ENCODE data around the gene SORCS2. TPM values are rescaled to one million over a fixed set of nuclear protein-coding genes. Genes with fewer than 3 reads are reported as not detected.

SORCS2 gene
- total and polyA plus RNA-seq, 2 of the 4 experiments (the other 2 are of a cell fraction) = 0.36 to 0.62 TPM

- Histone ChIP-seq H3K14ac (replicated peaks; ENCODE audit: low read depth, low read length) (no peak overlapping the region), H4K91ac (ENCODE audit: insufficient read depth, low read depth, low read length) (no peak overlapping the region), H3K56ac (ENCODE audit: extremely low read depth, insufficient read depth, low read length) (no peak overlapping the region), H2AK5ac (ENCODE audit: low read depth, low read length) (no peak overlapping the region), H3K4me1 (ENCODE audit: control insufficient read depth, insufficient read depth, low read length) (no peaks in the 10 kb centered on the region), H2BK120ac (ENCODE audit: low read depth, low read length) (no peak overlapping the region), H2BK15ac (ENCODE audit: low read depth, low read length) (no peak overlapping the region), H2BK20ac (ENCODE audit: low read depth, low read length) (no peak overlapping the region), H3K9ac (ENCODE audit: low read depth, low read length) (no peak overlapping the region), H3K9me1 (ENCODE audit: insufficient read depth, low read length) (0 out of 2 replicates have a peak, but pooled peaks cover under 1% of the 10 kb centered on the region), H3K4me3 (ENCODE audit: insufficient read depth, low read depth, low read length) (no peak overlapping the region), H3K4ac (ENCODE audit: low read depth, low read length) (no peak overlapping the region), H3K36me3 (ENCODE audit: control insufficient read depth, insufficient read depth, low read length) (peaks cover 94% of the 10 kb centered on the region), H3K4me2 (ENCODE audit: low read depth, low read length) (no peak overlapping the region), H2AFZ (replicated peaks; ENCODE audit: low read length, poor library complexity) (no peak overlapping the region), H3K79me1 (ENCODE audit: low read depth in 1 of 2, low read length in 2 of 2) (peaks cover 17 to 83% of the 10 kb centered on the region in 2 experiments), H2BK5ac (ENCODE audit: low read depth, low read length, poor library complexity, severe bottlenecking) (no peak overlapping the region), H4K8ac (ENCODE audit: low read depth in 2 of 2, low read length in 2 of 2) (no peak overlapping the region), H4K20me1 (ENCODE audit: insufficient read depth, low read length) (peaks cover 47% of the 10 kb centered on the region), H4K5ac (ENCODE audit: low read depth, low read length) (no peak overlapping the region), H3K18ac (ENCODE audit: low read depth, low read length) (no peak overlapping the region), H3K23ac (ENCODE audit: low read depth, low read length) (no peak overlapping the region), H3K27ac (ENCODE audit: insufficient read depth, low read length) (no peak overlapping the region), H3K9me3 (ENCODE audit: control insufficient read depth, insufficient read depth, low read length) (no peaks in the 10 kb centered on the region), H2AK9ac (replicated peaks; ENCODE audit: low read depth, low read length, poor library complexity) (peak overlapping the region; percentile 45), H3K27me3 (ENCODE audit: control insufficient read depth, insufficient read depth, low read length) (no peaks in the 10 kb centered on the region)
- CTCF ChIA-PET = interaction anchor here (0.5 to 1.0 kb wide), 5 partner anchors 8 to 1429 kb away, joined by 3 to 4 read pairs (median 3); no protein-coding TSS in a partner anchor
- no TSS peak for BruUV-seq (replicated peaks)
- DNase-seq (peak; percentile 25), ATAC-seq (ENCODE audit: low read depth) (peak; percentile 36)
- 94% methylated on average over 12 of the region's 13 CpGs; no CpG with 5 or more reads in 1 of the 2 experiments for WGBS, 2 experiments (ENCODE audit: extremely low coverage in 2 of 2, insufficient read length in 1 of 2)
- in situ Hi-C loops (cut with MboI; ENCODE audit: low sequenced_read_pairs) = no loop called here
- POLR2A ChIA-PET (ENCODE audit: unreplicated experiment) = no interaction called here
- dilution Hi-C loops (cut with HindIII; ENCODE audit: low sequenced_read_pairs, unreplicated experiment) = no loop called here
- intact Hi-C loops (cut with micrococcal nuclease) = loop anchor here (2.0 kb wide), 1 partner anchor 216 kb away; no protein-coding TSS in a partner anchor
- TF ChIP-seq RAD21 (IDR thresholded peaks at IDR 0.05; ENCODE audit: low read length) (peak; percentile 40), POLR2A (IDR thresholded peaks at IDR 0.05; ENCODE audit: low read depth, low read length) (no peak), FOS (IDR thresholded peaks at IDR 0.05; ENCODE audit: low read depth, low read length) (no peak), BHLHE40 (IDR thresholded peaks at IDR 0.05; ENCODE audit: low read depth, low read length) (no peak), MXI1 (IDR thresholded peaks at IDR 0.05; ENCODE audit: borderline replicate concordance, low read depth, low read length) (no peak), RFX5 (IDR thresholded peaks at IDR 0.05; ENCODE audit: low read depth, low read length) (no peak), CEBPB (IDR thresholded peaks at IDR 0.05; ENCODE audit: low read depth, low read length) (no peak), MAFK (IDR thresholded peaks at IDR 0.05; ENCODE audit: low read depth, low read length) (no peak), MAZ (IDR thresholded peaks at IDR 0.05; ENCODE audit: borderline replicate concordance, low read depth, low read length) (no peak), NFE2L2 (IDR thresholded peaks at IDR 0.05; ENCODE audit: low read depth, low read length) (no peak), CTCF (conservative IDR thresholded peaks at IDR 0.05; ENCODE audit: low read depth, low read length) (peak; percentile 48), SMC3 (IDR thresholded peaks at IDR 0.05; ENCODE audit: low read depth, low read length) (peak; percentile 30; the same call in 1 of the 2 replicates)
- TF ChIP-seq, protein P1, sequence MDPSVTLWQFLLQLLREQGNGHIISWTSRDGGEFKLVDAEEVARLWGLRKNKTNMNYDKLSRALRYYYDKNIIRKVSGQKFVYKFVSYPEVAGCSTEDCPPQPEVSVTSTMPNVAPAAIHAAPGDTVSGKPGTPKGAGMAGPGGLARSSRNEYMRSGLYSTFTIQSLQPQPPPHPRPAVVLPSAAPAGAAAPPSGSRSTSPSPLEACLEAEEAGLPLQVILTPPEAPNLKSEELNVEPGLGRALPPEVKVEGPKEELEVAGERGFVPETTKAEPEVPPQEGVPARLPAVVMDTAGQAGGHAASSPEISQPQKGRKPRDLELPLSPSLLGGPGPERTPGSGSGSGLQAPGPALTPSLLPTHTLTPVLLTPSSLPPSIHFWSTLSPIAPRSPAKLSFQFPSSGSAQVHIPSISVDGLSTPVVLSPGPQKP (IDR thresholded peaks at IDR 0.05; ENCODE audit: borderline replicate concordance, low read depth, low read length) = no peak
- TF ChIP-seq, protein P2, sequence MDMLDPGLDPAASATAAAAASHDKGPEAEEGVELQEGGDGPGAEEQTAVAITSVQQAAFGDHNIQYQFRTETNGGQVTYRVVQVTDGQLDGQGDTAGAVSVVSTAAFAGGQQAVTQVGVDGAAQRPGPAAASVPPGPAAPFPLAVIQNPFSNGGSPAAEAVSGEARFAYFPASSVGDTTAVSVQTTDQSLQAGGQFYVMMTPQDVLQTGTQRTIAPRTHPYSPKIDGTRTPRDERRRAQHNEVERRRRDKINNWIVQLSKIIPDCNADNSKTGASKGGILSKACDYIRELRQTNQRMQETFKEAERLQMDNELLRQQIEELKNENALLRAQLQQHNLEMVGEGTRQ (IDR thresholded peaks at IDR 0.05; ENCODE audit: low read depth, low read length) = no peak
These were observed 578.1 kb downstream of the SORCS2 start for GRCh38 chr4:7770224-7771050.
